ENCODE results near the gene KCNJ6. TPM values are rescaled to one million over a fixed set of nuclear protein-coding genes. Genes with fewer than 3 reads are reported as not detected.
"Not testable (repeated sequence)": the region's sequence is repeated elsewhere in the genome, so short reads cannot be mapped to it uniquely, and the experiment has no call there.

Gene KCNJ6
- total RNA-seq, 1 donor from 2014 or later = 0.64 TPM

- intact Hi-C loops (cut with DNase I) = no loop called here
- H3K27ac ChIP-seq = no peak overlapping the region
- H3K27me3 ChIP-seq = no peaks in the 10 kb centered on the region
- DNase-seq (ENCODE audit: low spot score in 2 of 2) = no peak
- H3K4me3 ChIP-seq = no peak overlapping the region
- H3K9me3 ChIP-seq = no peaks in the 10 kb centered on the region
- no peaks in the 10 kb centered on the region for H3K36me3 ChIP-seq
- no peaks in the 10 kb centered on the region for H3K4me1 ChIP-seq
- no peak for TF ChIP-seq CTCF (IDR thresholded peaks at IDR 0.05)
These were observed 268.5 kb downstream of the KCNJ6 start for GRCh38 chr21:37647781-37648180.

- H3K27ac ChIP-seq; intact Hi-C loops (cut with DNase I); H3K27me3 ChIP-seq; H3K4me3 ChIP-seq; H3K9me3 ChIP-seq; H3K4me1 ChIP-seq; H3K36me3 ChIP-seq; DNase-seq (ENCODE audit: low spot score in 2 of 2): not testable (repeated sequence)
These were observed 269.5 kb downstream of the KCNJ6 start for GRCh38 chr21:37646761-37647160.

GRCh38 chr21:37645848-37646247 lies 270.4 kb downstream of the KCNJ6 start:
- Histone ChIP-seq H3K27me3 (no peaks in the 10 kb centered on the region), H3K36me3 (no peaks in the 10 kb centered on the region), H3K9me3 (no peaks in the 10 kb centered on the region), H3K4me1 (no peaks in the 10 kb centered on the region), H3K27ac (no peak overlapping the region), H3K4me3 (no peak overlapping the region)
- no peak for DNase-seq (ENCODE audit: low spot score in 2 of 2)
- no peak for TF ChIP-seq CTCF (IDR thresholded peaks at IDR 0.05)
- intact Hi-C loops (cut with DNase I) = no loop called here

- Histone ChIP-seq H3K27ac (no peak overlapping the region), H3K9me3 (no peaks in the 10 kb centered on the region), H3K4me1 (no peaks in the 10 kb centered on the region), H3K27me3 (no peaks in the 10 kb centered on the region), H3K36me3 (no peaks in the 10 kb centered on the region), H3K4me3 (no peak overlapping the region)
- no peak for DNase-seq (ENCODE audit: low spot score in 2 of 2)
- no peak for TF ChIP-seq CTCF (IDR thresholded peaks at IDR 0.05)
- intact Hi-C loops (cut with DNase I) = no loop called here
These were observed 271.6 kb downstream of the KCNJ6 start for GRCh38 chr21:37644636-37645035.

GRCh38 chr21:37643862-37644261 lies 272.4 kb downstream of the KCNJ6 start:
- H3K4me1 ChIP-seq; H3K9me3 ChIP-seq; H3K27me3 ChIP-seq; intact Hi-C loops (cut with DNase I); DNase-seq (ENCODE audit: low spot score in 2 of 2); H3K4me3 ChIP-seq; H3K36me3 ChIP-seq; H3K27ac ChIP-seq: not testable (repeated sequence)

- TF ChIP-seq CTCF (IDR thresholded peaks at IDR 0.05) = no peak
- DNase-seq (ENCODE audit: low spot score in 2 of 2) = no peak
- Histone ChIP-seq H3K4me1 (no peaks in the 10 kb centered on the region), H3K36me3 (no peaks in the 10 kb centered on the region), H3K4me3 (no peak overlapping the region), H3K27ac (no peak overlapping the region), H3K27me3 (no peaks in the 10 kb centered on the region), H3K9me3 (no peaks in the 10 kb centered on the region)
- intact Hi-C loops (cut with DNase I) = no loop called here
These were observed 273.8 kb downstream of the KCNJ6 start for GRCh38 chr21:37642493-37642892.

GRCh38 chr21:37639756-37640155 lies 276.5 kb downstream of the KCNJ6 start:
- H3K27ac ChIP-seq = no peak overlapping the region
- peaks cover 6 to 13% of the 10 kb centered on the region in 2 donors for H3K4me1 ChIP-seq
- H3K4me3 ChIP-seq = no peak overlapping the region
- DNase-seq (ENCODE audit: low spot score in 2 of 2) = no peak
- no peak for TF ChIP-seq CTCF (IDR thresholded peaks at IDR 0.05)
- no peaks in the 10 kb centered on the region for H3K27me3 ChIP-seq
- H3K36me3 ChIP-seq = no peaks in the 10 kb centered on the region
- H3K9me3 ChIP-seq = no peaks in the 10 kb centered on the region
- intact Hi-C loops (cut with DNase I) = loop anchor here (5.0 kb wide), 1 partner anchor 77 kb away; no protein-coding TSS in a partner anchor

Data from ascending aorta (tissue), 2 donors.